SH-SY5Y (cell line): ENCODE results near the gene EIF2S2.

Source experiments
- GATA2 ChIP-seq: IDR thresholded peaks from 2 replicates; pipeline ENCODE4 v1.6.1; 2011; ENCODE audit warnings: mild to moderate bottlenecking, low read depth, low read length
- GATA3 ChIP-seq: IDR thresholded peaks from 2 replicates; pipeline ENCODE4 v1.6.1; 2011; ENCODE audit warnings: low read depth, mild to moderate bottlenecking, low read length, moderate library complexity

- TF ChIP-seq GATA3 (no peak), GATA2 (no peak)
These were observed 70.8 kb downstream of the EIF2S2 start for GRCh38 chr20:34041226-34041625.
